ENCODE data around the gene OLFM2.

OLFM2 gene

GRCh38 chr19:9842834-9843625 lies 93.3 kb downstream of the OLFM2 start:
- peaks cover 0 to 6% (median 0%) of the 10 kb centered on the region in 5 donors for H3K9me3 ChIP-seq (ENCODE audit: control insufficient read depth in 5 of 5, low read length in 5 of 5)
- H3K4me3 ChIP-seq (ENCODE audit: low read depth in 1 of 5, low read length in 5 of 5) = no peak overlapping the region
- no peak overlapping the region for H3K9ac ChIP-seq (ENCODE audit: low read length in 5 of 5)
- H3K4me1 ChIP-seq (ENCODE audit: control insufficient read depth in 5 of 5, insufficient read depth in 5 of 5, low read length in 5 of 5) = peaks cover 0 to 50% (median 30%) of the 10 kb centered on the region in 5 donors
- H3K36me3 ChIP-seq (ENCODE audit: control insufficient read depth in 5 of 5, insufficient read depth in 5 of 5, low read length in 5 of 5) = peaks cover 0 to 97% (median 74%) of the 10 kb centered on the region in 5 donors
- H3K27me3 ChIP-seq (ENCODE audit: control insufficient read depth in 5 of 5, insufficient read depth in 4 of 5, low read length in 5 of 5) = no peaks in the 10 kb centered on the region
- no peak overlapping the region for H3K27ac ChIP-seq (ENCODE audit: low read depth, low read length)

- Histone ChIP-seq H3K4me1 (ENCODE audit: control insufficient read depth in 5 of 5, insufficient read depth in 5 of 5, low read length in 5 of 5) (peaks cover 3 to 43% (median 33%) of the 10 kb centered on the region in 5 donors), H3K27ac (ENCODE audit: low read depth, low read length) (no peak overlapping the region), H3K9ac (ENCODE audit: low read length in 5 of 5) (no peak overlapping the region), H3K36me3 (ENCODE audit: control insufficient read depth in 5 of 5, insufficient read depth in 5 of 5, low read length in 5 of 5) (peaks cover 0 to 65% (median 52%) of the 10 kb centered on the region in 5 donors), H3K27me3 (ENCODE audit: control insufficient read depth in 5 of 5, insufficient read depth in 4 of 5, low read length in 5 of 5) (no peaks in the 10 kb centered on the region), H3K9me3 (ENCODE audit: control insufficient read depth in 5 of 5, low read length in 5 of 5) (peaks cover 0 to 6% (median 0%) of the 10 kb centered on the region in 5 donors), H3K4me3 (ENCODE audit: low read depth in 1 of 5, low read length in 5 of 5) (no peak overlapping the region)
These were observed 96.9 kb downstream of the OLFM2 start for GRCh38 chr19:9839415-9839814.

GRCh38 chr19:9838324-9838723 lies 98.0 kb downstream of the OLFM2 start:
- Histone ChIP-seq H3K27me3 (ENCODE audit: control insufficient read depth in 5 of 5, insufficient read depth in 4 of 5, low read length in 5 of 5) (no peaks in the 10 kb centered on the region), H3K4me3 (ENCODE audit: low read depth in 1 of 5, low read length in 5 of 5) (no peak overlapping the region), H3K36me3 (ENCODE audit: control insufficient read depth in 5 of 5, insufficient read depth in 5 of 5, low read length in 5 of 5) (peaks cover 0 to 54% (median 43%) of the 10 kb centered on the region in 5 donors), H3K9me3 (ENCODE audit: control insufficient read depth in 5 of 5, low read length in 5 of 5) (peaks cover 0 to 2% (median 0%) of the 10 kb centered on the region in 5 donors), H3K4me1 (ENCODE audit: control insufficient read depth in 5 of 5, insufficient read depth in 5 of 5, low read length in 5 of 5) (peaks cover 3 to 41% (median 33%) of the 10 kb centered on the region in 5 donors), H3K9ac (ENCODE audit: low read length in 5 of 5) (no peak overlapping the region), H3K27ac (ENCODE audit: low read depth, low read length) (no peak overlapping the region)

GRCh38 chr19:9836021-9836420 lies 100.3 kb downstream of the OLFM2 start:
- Histone ChIP-seq H3K36me3 (ENCODE audit: control insufficient read depth in 5 of 5, insufficient read depth in 5 of 5, low read length in 5 of 5) (peaks cover 0 to 31% (median 21%) of the 10 kb centered on the region in 5 donors), H3K9ac (ENCODE audit: low read length in 5 of 5) (peak overlapping the region in 4 of 5 donors; percentile 68 to 87 (median 76))

GRCh38 chr19:9835507-9835949 lies 100.8 kb downstream of the OLFM2 start:
- Histone ChIP-seq H3K27me3 (ENCODE audit: control insufficient read depth in 5 of 5, insufficient read depth in 4 of 5, low read length in 5 of 5) (no peaks in the 10 kb centered on the region), H3K9ac (ENCODE audit: low read length in 5 of 5) (peak overlapping the region in 4 of 5 donors; percentile 68 to 87 (median 76)), H3K36me3 (ENCODE audit: control insufficient read depth in 5 of 5, insufficient read depth in 5 of 5, low read length in 5 of 5) (peaks cover 0 to 26% (median 17%) of the 10 kb centered on the region in 5 donors), H3K4me1 (ENCODE audit: control insufficient read depth in 5 of 5, insufficient read depth in 5 of 5, low read length in 5 of 5) (peaks cover 3 to 28% (median 20%) of the 10 kb centered on the region in 5 donors), H3K27ac (ENCODE audit: low read depth, low read length) (no peak overlapping the region), H3K9me3 (ENCODE audit: control insufficient read depth in 5 of 5, low read length in 5 of 5) (no peaks in the 10 kb centered on the region), H3K4me3 (ENCODE audit: low read depth in 1 of 5, low read length in 5 of 5) (peak overlapping the region; percentile 76 to 90 (median 82))

More at GRCh38 chr19:9836021-9836420, 100.3 kb downstream of the OLFM2 start:
- no peak overlapping the region for H3K27ac ChIP-seq (ENCODE audit: low read depth, low read length)
- H3K4me3 ChIP-seq (ENCODE audit: low read depth in 1 of 5, low read length in 5 of 5) = peak overlapping the region; percentile 76 to 90 (median 82)
- H3K9me3 ChIP-seq (ENCODE audit: control insufficient read depth in 5 of 5, low read length in 5 of 5) = no peaks in the 10 kb centered on the region
- H3K27me3 ChIP-seq (ENCODE audit: control insufficient read depth in 5 of 5, insufficient read depth in 4 of 5, low read length in 5 of 5) = no peaks in the 10 kb centered on the region
- peaks cover 3 to 28% (median 20%) of the 10 kb centered on the region in 5 donors for H3K4me1 ChIP-seq (ENCODE audit: control insufficient read depth in 5 of 5, insufficient read depth in 5 of 5, low read length in 5 of 5)

GRCh38 chr19:9834726-9835506 lies 101.4 kb downstream of the OLFM2 start, which contains the start of gene PIN1:
Gene PIN1, plus strand, starts transcription at chr19:9835318. Its CDS starts 27 bp downstream, at chr19:9835345.
- Histone ChIP-seq H3K4me1 (ENCODE audit: control insufficient read depth in 5 of 5, insufficient read depth in 5 of 5, low read length in 5 of 5) (peaks cover 3 to 28% (median 20%) of the 10 kb centered on the region in 5 donors), H3K27ac (ENCODE audit: low read depth, low read length) (no peak within 1 kb of the TSS), H3K27me3 (ENCODE audit: control insufficient read depth in 5 of 5, insufficient read depth in 4 of 5, low read length in 5 of 5) (no peaks in the 10 kb centered on the region), H3K9me3 (ENCODE audit: control insufficient read depth in 5 of 5, low read length in 5 of 5) (no peaks in the 10 kb centered on the region), H3K9ac (ENCODE audit: low read length in 5 of 5) (peak within 1 kb of the TSS in 4 of 5 donors; percentile 68 to 87 (median 76)), H3K4me3 (ENCODE audit: low read depth in 1 of 5, low read length in 5 of 5) (peak within 1 kb of the TSS; percentile 76 to 90 (median 87)), H3K36me3 (ENCODE audit: control insufficient read depth in 5 of 5, insufficient read depth in 5 of 5, low read length in 5 of 5) (peaks cover 0 to 26% (median 19%) of the 10 kb centered on the region in 5 donors)

GRCh38 chr19:9834307-9834725 lies 102.0 kb downstream of the OLFM2 start:
- H3K27ac ChIP-seq (ENCODE audit: low read depth, low read length) = no peak overlapping the region
- peak overlapping the region in 1 of 5 donors; percentile 68 for H3K9ac ChIP-seq (ENCODE audit: low read length in 5 of 5)
- peaks cover 0 to 28% (median 19%) of the 10 kb centered on the region in 5 donors for H3K36me3 ChIP-seq (ENCODE audit: control insufficient read depth in 5 of 5, insufficient read depth in 5 of 5, low read length in 5 of 5)
- no peaks in the 10 kb centered on the region for H3K9me3 ChIP-seq (ENCODE audit: control insufficient read depth in 5 of 5, low read length in 5 of 5)
- peaks cover 3 to 23% (median 17%) of the 10 kb centered on the region in 5 donors for H3K4me1 ChIP-seq (ENCODE audit: control insufficient read depth in 5 of 5, insufficient read depth in 5 of 5, low read length in 5 of 5)
- peak overlapping the region; percentile 44 to 90 (median 87) for H3K4me3 ChIP-seq (ENCODE audit: low read depth in 1 of 5, low read length in 5 of 5)
- H3K27me3 ChIP-seq (ENCODE audit: control insufficient read depth in 5 of 5, insufficient read depth in 4 of 5, low read length in 5 of 5) = no peaks in the 10 kb centered on the region

- Histone ChIP-seq H3K9me3 (ENCODE audit: control insufficient read depth in 5 of 5, low read length in 5 of 5) (no peaks in the 10 kb centered on the region), H3K4me1 (ENCODE audit: control insufficient read depth in 5 of 5, insufficient read depth in 5 of 5, low read length in 5 of 5) (peaks cover 4 to 29% (median 27%) of the 10 kb centered on the region in 5 donors), H3K4me3 (ENCODE audit: low read depth in 1 of 5, low read length in 5 of 5) (peak overlapping the region; percentile 88 to 99 (median 96)), H3K27me3 (ENCODE audit: control insufficient read depth in 5 of 5, insufficient read depth in 4 of 5, low read length in 5 of 5) (no peaks in the 10 kb centered on the region), H3K9ac (ENCODE audit: low read length in 5 of 5) (peak overlapping the region; percentile 81 to 96 (median 96)), H3K27ac (ENCODE audit: low read depth, low read length) (no peak overlapping the region), H3K36me3 (ENCODE audit: control insufficient read depth in 5 of 5, insufficient read depth in 5 of 5, low read length in 5 of 5) (peaks cover 0 to 16% (median 9%) of the 10 kb centered on the region in 5 donors)
These were observed 107.7 kb downstream of the OLFM2 start for GRCh38 chr19:9828551-9829063.

GRCh38 chr19:9827289-9828238 lies 108.8 kb downstream of the OLFM2 start, which contains the start of gene UBL5:
Gene UBL5, plus strand, starts transcription at chr19:9827918. Its CDS starts 420 bp downstream, at chr19:9828338.
- Histone ChIP-seq H3K4me3 (ENCODE audit: low read depth in 1 of 5, low read length in 5 of 5) (peak within 1 kb of the TSS; percentile 88 to 99 (median 96)), H3K27ac (ENCODE audit: low read depth, low read length) (peak within 1 kb of the TSS; percentile 61), H3K36me3 (ENCODE audit: control insufficient read depth in 5 of 5, insufficient read depth in 5 of 5, low read length in 5 of 5) (peaks cover 0 to 16% (median 9%) of the 10 kb centered on the region in 5 donors), H3K4me1 (ENCODE audit: control insufficient read depth in 5 of 5, insufficient read depth in 5 of 5, low read length in 5 of 5) (peaks cover 4 to 29% (median 27%) of the 10 kb centered on the region in 5 donors), H3K27me3 (ENCODE audit: control insufficient read depth in 5 of 5, insufficient read depth in 4 of 5, low read length in 5 of 5) (no peaks in the 10 kb centered on the region), H3K9me3 (ENCODE audit: control insufficient read depth in 5 of 5, low read length in 5 of 5) (no peaks in the 10 kb centered on the region), H3K9ac (ENCODE audit: low read length in 5 of 5) (peak within 1 kb of the TSS; percentile 81 to 96 (median 96))
